ENCODE measurements around the gene MID1. TPM values are rescaled to one million over a fixed set of nuclear protein-coding genes. Genes with fewer than 3 reads are reported as not detected.

Gene MID1
- total RNA-seq, 1 experiment from 2014 or later = 32.4 TPM

- Histone ChIP-seq H3K36me3 (ENCODE audit: control insufficient read depth, insufficient read depth, low read length) (no peaks in the 10 kb centered on the region), H3K27me3 (ENCODE audit: control insufficient read depth, insufficient read depth, low read length) (no peaks in the 10 kb centered on the region), H3K9me3 (ENCODE audit: control insufficient read depth, insufficient read depth, low read depth, low read length) (no peaks in the 10 kb centered on the region), H3K4me3 (ENCODE audit: low read depth in 2 of 2, low read length in 2 of 2) (no peak overlapping the region), H3K4me1 (ENCODE audit: control insufficient read depth, insufficient read depth, low read length) (peaks cover 3% of the 10 kb centered on the region; the same call in 1 of the 2 replicates), H3K27ac (ENCODE audit: low read length) (peak overlapping the region; percentile 34; the same call in 1 of the 2 replicates)
- no TSS peak for BruUV-seq (replicated peaks)
- ATAC-seq (no peak), DNase-seq (ENCODE audit: low read depth, low spot score) (no peak)
- CTCF ChIA-PET = no interaction called here
- POLR2A ChIA-PET = no interaction called here
- TF ChIP-seq TCF7L2 (IDR thresholded peaks at IDR 0.05; ENCODE audit: low read depth, low read length) (no peak), SIN3A (IDR thresholded peaks at IDR 0.05; ENCODE audit: borderline replicate concordance, insufficient read depth, low read depth, low read length) (no peak), POLR2AphosphoS5 (IDR thresholded peaks at IDR 0.05; ENCODE audit: low read depth, low read length) (no peak)
- intact Hi-C loops (cut with micrococcal nuclease; ENCODE audit: unreplicated experiment) = no loop called here
- in situ Hi-C loops (cut with HindIII; ENCODE audit: low pct_unique_long_range_greater_than_20kb, low sequenced_read_pairs) = no loop called here
These were observed 71.7 kb downstream of the MID1 start for GRCh38 chrX:10548688-10549087.

DNA sequence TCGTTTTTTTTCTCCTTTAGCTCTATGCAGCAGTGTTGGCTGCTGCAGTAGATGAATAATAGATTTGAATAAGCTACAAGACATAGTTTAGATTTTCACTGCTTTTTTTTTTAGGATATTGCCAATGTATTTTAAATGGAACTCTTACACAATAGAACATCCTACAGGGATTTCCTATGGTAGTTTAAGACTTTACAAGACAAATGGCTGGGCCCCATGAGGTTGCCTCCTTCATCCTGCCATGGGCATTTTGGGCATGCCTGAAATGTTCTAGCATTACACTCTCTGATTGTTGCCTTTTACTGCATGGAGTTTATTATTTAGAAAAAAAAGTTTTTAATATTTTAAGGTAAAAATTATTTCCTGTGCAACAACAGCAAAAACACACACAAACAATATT, 74.5 kb downstream of the MID1 start:
- Histone ChIP-seq H3K27ac (ENCODE audit: low read length) (no peak overlapping the region), H3K4me1 (ENCODE audit: control insufficient read depth, insufficient read depth, low read length) (peaks cover 3% of the 10 kb centered on the region; the same call in 1 of the 2 replicates), H3K9me3 (ENCODE audit: control insufficient read depth, insufficient read depth, low read depth, low read length) (no peaks in the 10 kb centered on the region), H3K36me3 (ENCODE audit: control insufficient read depth, insufficient read depth, low read length) (no peaks in the 10 kb centered on the region), H3K4me3 (ENCODE audit: low read depth in 2 of 2, low read length in 2 of 2) (no peak overlapping the region), H3K27me3 (ENCODE audit: control insufficient read depth, insufficient read depth, low read length) (no peaks in the 10 kb centered on the region)
- intact Hi-C loops (cut with micrococcal nuclease; ENCODE audit: unreplicated experiment) (no loop called here), in situ Hi-C loops (cut with HindIII; ENCODE audit: low pct_unique_long_range_greater_than_20kb, low sequenced_read_pairs) (no loop called here)
- POLR2A ChIA-PET = no interaction called here
- DNase-seq (ENCODE audit: low read depth, low spot score) (no peak), ATAC-seq (no peak)
- CTCF ChIA-PET = interaction anchor here (0.6 kb wide), 1 partner anchor 1108 kb away, joined by 3 read pairs; no protein-coding TSS in a partner anchor
- TF ChIP-seq SIN3A (IDR thresholded peaks at IDR 0.05; ENCODE audit: borderline replicate concordance, insufficient read depth, low read depth, low read length) (no peak), POLR2AphosphoS5 (IDR thresholded peaks at IDR 0.05; ENCODE audit: low read depth, low read length) (no peak), TCF7L2 (IDR thresholded peaks at IDR 0.05; ENCODE audit: low read depth, low read length) (no peak)
- TF ChIP-seq, protein P1, sequence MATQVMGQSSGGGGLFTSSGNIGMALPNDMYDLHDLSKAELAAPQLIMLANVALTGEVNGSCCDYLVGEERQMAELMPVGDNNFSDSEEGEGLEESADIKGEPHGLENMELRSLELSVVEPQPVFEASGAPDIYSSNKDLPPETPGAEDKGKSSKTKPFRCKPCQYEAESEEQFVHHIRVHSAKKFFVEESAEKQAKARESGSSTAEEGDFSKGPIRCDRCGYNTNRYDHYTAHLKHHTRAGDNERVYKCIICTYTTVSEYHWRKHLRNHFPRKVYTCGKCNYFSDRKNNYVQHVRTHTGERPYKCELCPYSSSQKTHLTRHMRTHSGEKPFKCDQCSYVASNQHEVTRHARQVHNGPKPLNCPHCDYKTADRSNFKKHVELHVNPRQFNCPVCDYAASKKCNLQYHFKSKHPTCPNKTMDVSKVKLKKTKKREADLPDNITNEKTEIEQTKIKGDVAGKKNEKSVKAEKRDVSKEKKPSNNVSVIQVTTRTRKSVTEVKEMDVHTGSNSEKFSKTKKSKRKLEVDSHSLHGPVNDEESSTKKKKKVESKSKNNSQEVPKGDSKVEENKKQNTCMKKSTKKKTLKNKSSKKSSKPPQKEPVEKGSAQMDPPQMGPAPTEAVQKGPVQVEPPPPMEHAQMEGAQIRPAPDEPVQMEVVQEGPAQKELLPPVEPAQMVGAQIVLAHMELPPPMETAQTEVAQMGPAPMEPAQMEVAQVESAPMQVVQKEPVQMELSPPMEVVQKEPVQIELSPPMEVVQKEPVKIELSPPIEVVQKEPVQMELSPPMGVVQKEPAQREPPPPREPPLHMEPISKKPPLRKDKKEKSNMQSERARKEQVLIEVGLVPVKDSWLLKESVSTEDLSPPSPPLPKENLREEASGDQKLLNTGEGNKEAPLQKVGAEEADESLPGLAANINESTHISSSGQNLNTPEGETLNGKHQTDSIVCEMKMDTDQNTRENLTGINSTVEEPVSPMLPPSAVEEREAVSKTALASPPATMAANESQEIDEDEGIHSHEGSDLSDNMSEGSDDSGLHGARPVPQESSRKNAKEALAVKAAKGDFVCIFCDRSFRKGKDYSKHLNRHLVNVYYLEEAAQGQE (IDR thresholded peaks at IDR 0.05; ENCODE audit: insufficient read depth in 1 of 2, low read depth in 2 of 2, low read length in 1 of 2) = no peak
- TF ChIP-seq, protein P2, sequence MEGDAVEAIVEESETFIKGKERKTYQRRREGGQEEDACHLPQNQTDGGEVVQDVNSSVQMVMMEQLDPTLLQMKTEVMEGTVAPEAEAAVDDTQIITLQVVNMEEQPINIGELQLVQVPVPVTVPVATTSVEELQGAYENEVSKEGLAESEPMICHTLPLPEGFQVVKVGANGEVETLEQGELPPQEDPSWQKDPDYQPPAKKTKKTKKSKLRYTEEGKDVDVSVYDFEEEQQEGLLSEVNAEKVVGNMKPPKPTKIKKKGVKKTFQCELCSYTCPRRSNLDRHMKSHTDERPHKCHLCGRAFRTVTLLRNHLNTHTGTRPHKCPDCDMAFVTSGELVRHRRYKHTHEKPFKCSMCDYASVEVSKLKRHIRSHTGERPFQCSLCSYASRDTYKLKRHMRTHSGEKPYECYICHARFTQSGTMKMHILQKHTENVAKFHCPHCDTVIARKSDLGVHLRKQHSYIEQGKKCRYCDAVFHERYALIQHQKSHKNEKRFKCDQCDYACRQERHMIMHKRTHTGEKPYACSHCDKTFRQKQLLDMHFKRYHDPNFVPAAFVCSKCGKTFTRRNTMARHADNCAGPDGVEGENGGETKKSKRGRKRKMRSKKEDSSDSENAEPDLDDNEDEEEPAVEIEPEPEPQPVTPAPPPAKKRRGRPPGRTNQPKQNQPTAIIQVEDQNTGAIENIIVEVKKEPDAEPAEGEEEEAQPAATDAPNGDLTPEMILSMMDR (IDR thresholded peaks at IDR 0.05) = no peak
- no TSS peak for BruUV-seq (replicated peaks)

- in situ Hi-C loops (cut with HindIII; ENCODE audit: low pct_unique_long_range_greater_than_20kb, low sequenced_read_pairs) = no loop called here
- CTCF ChIA-PET = no interaction called here
These were observed 77.8 kb downstream of the MID1 start for GRCh38 chrX:10542586-10542985.

More at GRCh38 chrX:10542586-10542985, 77.8 kb downstream of the MID1 start:
- no peak for TF ChIP-seq SIN3A (IDR thresholded peaks at IDR 0.05; ENCODE audit: borderline replicate concordance, insufficient read depth, low read depth, low read length)
- TF ChIP-seq, protein P2 (IDR thresholded peaks at IDR 0.05) = no peak
- no peak for TF ChIP-seq TCF7L2 (IDR thresholded peaks at IDR 0.05; ENCODE audit: low read depth, low read length)
- TF ChIP-seq, protein P1 (IDR thresholded peaks at IDR 0.05; ENCODE audit: insufficient read depth in 1 of 2, low read depth in 2 of 2, low read length in 1 of 2) = no peak
- Histone ChIP-seq H3K27me3 (ENCODE audit: control insufficient read depth, insufficient read depth, low read length) (no peaks in the 10 kb centered on the region), H3K9me3 (ENCODE audit: control insufficient read depth, insufficient read depth, low read depth, low read length) (no peaks in the 10 kb centered on the region), H3K4me1 (ENCODE audit: control insufficient read depth, insufficient read depth, low read length) (no peaks in the 10 kb centered on the region; the same call in 1 of the 2 replicates), H3K36me3 (ENCODE audit: control insufficient read depth, insufficient read depth, low read length) (no peaks in the 10 kb centered on the region), H3K4me3 (ENCODE audit: low read depth in 2 of 2, low read length in 2 of 2) (no peak overlapping the region), H3K27ac (ENCODE audit: low read length) (no peak overlapping the region)
- intact Hi-C loops (cut with micrococcal nuclease; ENCODE audit: unreplicated experiment) = no loop called here
- BruUV-seq (replicated peaks) = no TSS peak
- POLR2A ChIA-PET = no interaction called here
- ATAC-seq (no peak), DNase-seq (ENCODE audit: low read depth, low spot score) (no peak)
